ENCODE measurements around the gene CPOX.
"Not testable (repeated sequence)": the region's sequence is repeated elsewhere in the genome, so short reads cannot be mapped to it uniquely, and the experiment has no call there.

CPOX gene

GRCh38 chr3:98593046-98593936 is at the start of gene CPOX:
Gene CPOX, minus strand, starts transcription at chr3:98593611. Its CDS starts 107 bp downstream, at chr3:98593504.
- DNase-seq = peak; percentile 81

GRCh38 chr3:98642769-98643168 is 49.4 kb upstream of the CPOX start:
- not testable (repeated sequence) for DNase-seq

- DNase-seq = not testable (repeated sequence)
Measured at GRCh38 chr3:98641756-98642155, 48.3 kb upstream of the CPOX start.

DNA sequence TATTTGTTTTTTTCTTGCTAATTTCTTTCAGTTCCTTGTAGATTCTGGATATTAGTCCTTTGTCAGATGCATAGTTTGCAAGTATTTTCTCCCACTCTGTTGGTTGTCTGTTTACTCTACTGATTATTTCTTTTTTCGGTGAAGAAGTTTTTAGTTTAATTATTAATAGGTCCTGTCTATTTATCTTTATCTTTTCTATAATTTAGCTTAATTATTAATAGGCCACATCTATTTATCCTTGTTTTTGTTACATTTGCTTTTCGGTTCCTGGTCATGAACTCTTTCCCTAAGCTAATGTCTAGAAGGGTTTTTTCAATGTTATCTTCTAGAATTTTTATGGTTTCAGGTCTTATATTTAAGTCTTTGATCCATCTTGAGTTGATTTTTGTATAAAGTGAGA is 45.1 kb upstream of the CPOX start:
- DNase-seq = not testable (repeated sequence)

DNA sequence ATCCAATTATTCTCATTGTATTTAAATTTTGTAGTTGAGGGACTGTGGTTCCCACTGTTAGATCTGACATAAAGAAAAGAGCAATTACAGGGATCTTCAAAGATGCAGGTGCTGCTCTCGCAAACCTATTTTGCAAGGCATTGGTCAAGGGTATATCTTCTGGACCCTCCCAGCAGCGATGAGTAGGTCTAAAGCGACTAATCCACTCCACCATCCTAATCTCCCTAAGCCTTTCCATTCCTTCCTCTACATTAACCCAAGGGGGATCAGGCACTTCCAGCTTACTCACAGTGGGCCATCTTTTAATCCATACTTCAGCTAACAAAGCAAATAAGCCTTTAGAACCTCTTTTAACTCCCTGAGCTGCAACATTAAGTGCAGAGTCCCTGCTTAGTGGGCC is 37.0 kb upstream of the CPOX start:
- DNase-seq = no peak

DNA sequence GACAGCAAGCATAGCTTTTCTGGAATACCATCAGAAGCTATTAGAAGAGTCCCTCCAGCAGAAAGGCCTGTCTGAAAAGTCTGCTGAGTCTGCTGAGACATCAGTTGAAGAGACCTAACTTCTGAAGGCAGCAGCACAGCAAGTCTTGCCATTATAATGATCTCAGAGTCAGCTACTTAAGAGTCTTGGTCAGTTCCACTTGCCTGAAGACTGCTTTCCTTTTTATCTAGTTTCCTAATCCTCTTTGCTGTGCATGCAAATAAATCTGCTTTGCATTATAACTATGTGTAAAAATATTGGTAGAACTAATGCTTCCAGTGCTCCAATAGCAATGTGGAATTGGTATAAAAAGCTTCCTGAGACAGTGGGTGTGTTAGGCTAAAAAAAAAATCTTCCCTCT is 34.9 kb upstream of the CPOX start:
- no peak for DNase-seq

- no peak for DNase-seq
Measured at GRCh38 chr3:98626151-98626550, 32.7 kb upstream of the CPOX start.

DNA sequence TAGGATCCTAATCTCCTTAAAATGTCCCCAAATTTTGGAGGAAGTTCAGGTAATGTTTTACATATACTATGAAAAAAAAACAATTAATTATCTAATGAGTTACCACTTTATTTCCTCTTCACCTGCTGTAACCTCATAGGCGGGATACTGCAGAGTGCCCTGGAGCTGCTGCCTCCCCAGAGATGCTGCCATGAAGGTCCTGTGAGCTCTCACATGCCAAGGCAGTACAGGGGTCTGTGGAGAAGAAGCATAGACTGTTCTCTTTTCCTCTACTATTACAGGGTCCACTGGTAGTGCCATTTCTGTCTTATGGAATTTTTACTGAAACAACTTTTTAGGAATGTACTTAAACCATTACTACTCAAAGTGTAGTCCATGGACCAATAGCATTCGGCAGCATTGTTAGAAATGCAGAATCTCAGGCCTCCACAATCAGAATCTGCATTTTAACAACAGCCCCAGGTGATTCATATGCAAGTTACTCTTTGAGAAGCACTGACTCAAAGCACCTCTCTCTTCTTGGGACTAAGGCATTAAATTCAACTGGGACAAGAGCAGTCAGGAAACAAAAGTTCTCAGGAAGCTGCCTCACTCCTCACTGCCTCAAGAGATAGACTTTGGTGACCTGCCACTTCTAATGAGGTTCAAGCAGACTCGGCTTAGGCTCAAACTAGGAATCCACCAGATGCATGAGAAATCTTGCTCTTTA is 30.3 kb upstream of the CPOX start:
- DNase-seq = no peak

DNA sequence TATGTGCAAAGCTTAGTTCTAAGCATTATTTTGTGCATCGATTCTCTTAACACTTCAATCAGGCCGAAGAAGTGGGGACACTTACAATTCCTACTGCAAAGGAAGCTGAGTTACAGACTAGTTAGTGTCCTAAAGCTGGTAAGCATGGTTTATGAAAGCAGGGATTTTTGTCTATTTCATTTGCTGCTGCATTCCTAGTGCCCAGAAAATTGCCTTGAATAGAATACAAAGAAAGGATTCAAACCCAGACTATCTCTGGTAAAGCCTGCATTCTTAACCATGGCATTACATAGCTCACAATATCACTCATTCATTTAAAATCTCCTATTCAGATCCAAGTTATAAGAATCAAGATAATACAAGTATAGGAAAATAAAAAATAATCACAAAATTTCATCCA is 24.4 kb upstream of the CPOX start:
- no peak for DNase-seq

GRCh38 chr3:98613616-98614015 is 20.2 kb upstream of the CPOX start:
- no peak for DNase-seq

GRCh38 chr3:98612996-98613517 is 19.6 kb upstream of the CPOX start:
- no peak for DNase-seq

- DNase-seq = no peak
Measured at GRCh38 chr3:98612587-98612986, 19.2 kb upstream of the CPOX start.

- DNase-seq = no peak
Measured at GRCh38 chr3:98608029-98608428, 14.6 kb upstream of the CPOX start.

- no peak for DNase-seq
Measured at GRCh38 chr3:98603580-98603979, 10.2 kb upstream of the CPOX start.

DNA sequence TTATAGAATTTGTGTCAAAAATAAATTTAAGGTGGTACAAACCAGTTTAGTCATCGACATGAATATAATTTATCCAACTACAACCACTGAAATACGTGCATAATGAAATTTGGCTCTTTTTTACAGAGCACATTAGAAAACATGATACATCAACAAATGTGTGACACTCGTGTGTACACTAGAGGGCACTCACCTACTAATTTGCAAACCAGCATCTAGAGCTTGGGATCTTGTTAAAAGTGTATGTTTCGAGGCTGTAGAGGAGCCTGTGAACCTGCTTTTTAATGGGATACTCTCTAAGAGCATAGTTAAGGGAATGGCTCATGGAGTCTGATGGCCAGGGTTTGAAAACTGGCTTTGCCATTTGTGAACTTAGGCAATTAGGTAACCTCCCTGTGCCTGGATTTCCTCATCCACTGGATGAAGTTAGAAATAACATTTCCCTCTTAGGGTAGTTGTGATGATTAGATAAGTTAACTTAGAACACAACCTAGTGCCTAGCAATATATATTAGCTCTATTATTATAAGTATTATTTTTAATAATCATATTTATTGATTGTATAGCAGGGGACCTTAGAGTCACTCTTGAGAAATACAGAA is 8.8 kb upstream of the CPOX start:
- peak; percentile 69 for DNase-seq

DNA sequence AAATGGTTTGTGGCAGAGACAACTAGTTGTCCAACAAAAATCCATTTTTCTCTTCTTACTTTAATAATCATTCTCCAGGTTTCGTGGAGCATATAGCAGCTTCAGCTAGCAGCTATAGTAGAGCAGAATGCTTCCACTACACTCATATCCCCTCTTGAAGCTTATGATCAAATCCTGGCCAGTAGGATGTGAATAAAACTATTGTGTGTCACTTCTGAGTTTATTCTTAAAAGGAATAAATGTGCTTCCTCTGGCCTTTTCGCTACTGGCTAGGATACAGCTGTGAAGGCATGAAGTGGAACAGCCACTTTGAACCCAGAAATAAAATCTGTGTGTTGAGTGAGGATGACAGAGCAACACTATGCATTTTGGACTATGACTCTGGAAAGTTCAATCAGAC is 7.8 kb upstream of the CPOX start:
- no peak for DNase-seq

- DNase-seq = no peak
Measured at GRCh38 chr3:98600412-98601095, 7.1 kb upstream of the CPOX start.

GRCh38 chr3:98599647-98600411 is 6.4 kb upstream of the CPOX start:
- DNase-seq = no peak

GRCh38 chr3:98598492-98598891 is 5.1 kb upstream of the CPOX start:
- no peak for DNase-seq

GRCh38 chr3:98596541-98597500 is 3.4 kb upstream of the CPOX start:
- DNase-seq = peak; percentile 30

- DNase-seq = no peak
Measured at GRCh38 chr3:98596087-98596486, 2.7 kb upstream of the CPOX start.
